HT1080 (cell line): ENCODE measurements around the gene LRMDA. TPM values are rescaled to one million over a fixed set of nuclear protein-coding genes. Genes with fewer than 3 reads are reported as not detected.

ENCODE experiments used
- DNase-seq: peaks from one replicate; pipeline ENCODE4 v3.0.0-alpha.2; 2015; ENCODE audit warnings: low read depth
- total RNA-seq: library from RNA; depleted of rRNA; stranded (reverse); fragments of >200 nt; shearing (Covaris generic); gene quantifications from 2 replicates; pipeline ENCODE4 v1.2.3, GENCODE V29; 2014

The LRMDA gene
- total RNA-seq, 1 experiment from 2014 or later: not detected

DNA sequence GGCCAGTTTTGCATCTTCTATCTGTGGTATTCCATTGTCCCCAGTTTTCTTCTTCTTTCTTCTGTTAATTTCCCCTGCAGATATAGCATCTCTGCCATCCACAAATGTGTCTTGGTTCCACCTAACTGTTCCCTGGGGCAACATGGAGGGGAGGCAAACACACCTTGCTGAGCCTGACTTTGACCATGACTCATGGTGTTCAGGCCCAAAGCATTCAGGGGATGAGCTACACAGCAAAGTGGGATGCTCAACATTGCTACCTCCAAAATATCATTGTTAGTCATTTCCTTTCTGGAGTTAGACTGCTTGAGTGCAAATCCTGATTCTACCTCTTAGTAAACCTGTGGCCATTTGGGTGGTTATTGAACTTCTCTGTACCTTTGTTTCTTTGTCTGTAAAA is 542.7 kb downstream of the LRMDA start:
- peak; percentile 35 for DNase-seq

- no peak for DNase-seq
Observed at GRCh38 chr10:75976681-75977080, 545.3 kb downstream of the LRMDA start.

GRCh38 chr10:75977139-75977538 is 545.7 kb downstream of the LRMDA start:
- DNase-seq: no peak

GRCh38 chr10:75978213-75978612 is 546.8 kb downstream of the LRMDA start:
- DNase-seq: peak; percentile 3

- no peak for DNase-seq
Observed at GRCh38 chr10:75980419-75981002, 549.1 kb downstream of the LRMDA start.

DNA sequence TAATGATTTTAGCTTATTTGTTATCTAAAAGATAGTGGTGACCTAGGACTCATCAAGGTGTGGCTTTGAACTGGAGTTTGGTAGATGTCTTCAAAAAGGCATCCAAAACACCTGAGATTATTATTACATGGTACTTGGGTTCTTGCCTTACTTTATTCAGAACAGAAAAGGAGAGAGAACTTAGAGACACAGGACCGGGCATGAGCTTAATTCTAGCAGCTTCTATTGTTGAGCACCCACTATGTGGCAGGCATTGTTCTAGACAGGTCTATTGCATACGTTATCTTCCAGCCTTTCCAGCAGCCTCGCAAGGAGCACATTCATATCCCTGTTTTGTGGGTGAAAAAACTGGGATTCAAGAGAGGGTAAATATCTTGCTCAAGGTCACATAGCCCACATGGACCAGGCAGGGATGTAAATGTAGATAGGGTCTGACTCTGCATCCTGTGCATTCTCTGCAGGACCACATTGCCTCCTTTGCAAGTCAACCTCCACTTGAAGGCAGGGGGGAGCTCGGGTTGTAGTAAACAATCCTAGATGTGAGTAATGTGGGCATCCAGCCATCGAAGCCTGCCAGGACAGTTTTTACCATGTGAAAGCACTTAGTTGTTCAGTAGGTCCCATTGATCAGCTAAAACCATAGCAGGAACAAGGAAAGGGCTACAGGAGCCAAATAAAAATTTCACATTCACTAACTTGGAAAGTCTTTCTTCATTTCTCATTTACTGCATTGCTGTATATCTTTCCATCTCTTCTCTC is 551.4 kb downstream of the LRMDA start:
- peak; percentile 11 for DNase-seq

- no peak for DNase-seq
Observed at GRCh38 chr10:75984067-75984466, 552.6 kb downstream of the LRMDA start.

DNA sequence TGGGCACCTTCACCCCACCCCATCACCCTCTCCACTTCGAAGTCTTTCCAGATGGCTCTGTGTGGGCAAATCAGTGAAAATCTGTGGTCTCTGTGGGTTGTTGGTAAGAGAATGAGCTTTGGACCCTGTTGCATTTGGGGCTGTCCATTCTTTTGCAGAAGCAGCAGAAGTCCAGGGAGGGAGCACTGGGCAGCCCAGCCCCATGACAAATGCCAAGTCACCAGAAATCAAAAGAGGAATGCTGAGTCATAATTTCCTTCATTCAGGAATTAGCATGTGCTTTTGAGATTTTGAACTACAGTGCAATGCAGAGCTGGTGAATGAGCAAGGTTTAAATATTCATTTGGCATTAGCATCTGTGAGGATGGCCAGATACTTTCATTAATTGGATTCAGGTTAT is 556.2 kb downstream of the LRMDA start:
- peak; percentile 42 for DNase-seq

DNA sequence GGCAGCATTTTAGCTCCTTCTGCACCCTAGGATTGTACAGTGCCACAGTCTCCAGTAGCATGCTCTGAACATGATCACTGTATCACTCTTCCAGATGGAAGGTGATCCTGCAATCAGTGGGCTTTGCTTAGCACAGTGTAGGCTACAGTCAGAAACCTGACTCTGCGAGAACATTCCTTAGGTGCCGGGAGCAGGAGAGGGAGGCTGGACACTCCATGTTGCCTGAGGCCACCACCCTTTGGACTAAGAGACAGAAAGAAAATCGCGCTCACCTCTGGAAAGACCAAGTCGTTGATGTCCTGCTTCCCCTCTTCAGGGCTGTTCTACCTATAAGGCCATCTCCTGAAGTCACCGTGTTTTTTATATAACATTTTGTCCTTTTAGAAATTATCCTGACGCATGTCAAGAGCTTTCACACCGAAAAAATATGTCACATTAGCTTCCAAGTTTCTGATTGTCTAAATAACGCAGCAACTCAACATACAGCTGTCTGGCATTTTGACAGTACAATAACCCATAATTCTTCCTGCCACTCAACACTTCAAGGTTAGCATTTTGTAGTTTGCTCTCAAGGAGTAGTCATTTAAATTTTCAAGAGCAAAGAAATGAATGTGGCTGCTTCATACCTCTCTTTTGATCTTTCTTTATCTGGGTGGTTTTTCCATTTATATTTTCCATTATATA is 563.1 kb downstream of the LRMDA start:
- DNase-seq: no peak

GRCh38 chr10:75995041-75995430 is 563.6 kb downstream of the LRMDA start:
- DNase-seq: no peak

GRCh38 chr10:75995720-75996119 is 564.3 kb downstream of the LRMDA start:
- DNase-seq: no peak

DNA sequence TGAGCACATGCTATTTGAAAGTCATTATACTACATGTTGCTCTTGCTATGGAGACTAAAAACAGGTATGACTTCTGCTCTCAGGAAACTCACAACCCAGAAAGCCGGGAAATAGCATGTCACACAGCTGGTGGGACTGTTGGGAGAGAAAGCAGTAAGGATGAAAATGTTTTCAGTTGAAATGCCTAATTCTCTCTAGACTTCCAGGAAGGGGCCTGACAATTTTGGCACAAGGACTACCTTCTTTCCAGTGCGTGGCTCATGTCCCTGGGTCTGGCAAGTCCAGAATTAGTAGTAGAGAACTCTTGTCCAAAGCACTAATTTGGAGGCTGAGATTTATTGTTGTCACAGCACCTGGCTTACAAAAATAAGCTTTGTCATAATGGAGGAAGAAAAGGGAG is 567.6 kb downstream of the LRMDA start:
- no peak for DNase-seq

DNA sequence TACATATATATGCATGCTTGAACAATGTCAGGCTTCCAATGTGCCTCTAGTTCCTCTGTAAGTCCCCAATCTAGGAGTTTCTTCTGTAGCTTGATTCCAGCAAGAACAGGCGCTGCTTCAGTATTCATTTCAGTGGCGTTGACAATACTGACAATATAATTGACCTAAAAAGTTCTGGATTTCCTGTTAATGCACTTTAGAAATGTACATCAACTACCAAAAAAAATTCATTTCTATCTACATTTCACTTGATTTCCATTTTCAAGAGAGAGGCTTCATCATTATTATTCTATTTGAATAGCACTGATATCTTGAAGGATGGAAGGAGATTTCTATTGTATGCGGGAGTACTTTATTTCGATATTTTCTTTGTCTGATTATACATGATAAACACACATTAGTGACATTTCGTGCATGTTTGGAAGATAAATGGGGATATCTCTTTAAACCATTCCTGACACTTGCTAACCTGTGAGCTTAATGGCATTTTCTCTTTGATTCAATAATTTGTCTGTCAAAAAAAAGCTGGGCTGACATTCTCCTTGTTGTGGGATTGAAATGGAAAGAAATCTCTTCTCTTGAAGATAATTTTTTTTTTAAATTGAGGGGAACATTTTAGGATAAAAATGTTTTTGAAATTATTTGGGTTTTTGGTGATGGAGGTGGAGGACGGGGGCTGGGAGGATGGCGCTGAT is 568.2 kb downstream of the LRMDA start:
- no peak for DNase-seq

DNA sequence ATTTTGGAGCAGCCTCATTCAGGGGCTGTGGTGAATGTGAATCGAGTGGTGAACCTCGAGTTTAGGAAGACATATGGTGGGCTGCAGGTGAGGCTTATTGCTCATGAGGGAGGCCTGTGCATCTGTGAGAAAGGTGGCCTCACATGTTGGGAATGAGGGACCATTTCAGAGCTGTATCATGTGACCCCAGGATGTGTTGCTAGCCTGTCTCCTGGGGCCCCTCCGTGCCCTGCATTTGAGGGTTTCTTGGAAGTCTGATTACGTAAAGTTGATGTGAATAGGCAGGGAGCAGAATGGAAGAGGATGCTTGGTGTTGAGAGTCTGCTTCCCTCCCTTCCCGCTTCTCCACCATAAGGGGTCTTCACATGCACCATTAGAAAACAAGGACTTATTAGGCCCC is 569.1 kb downstream of the LRMDA start:
- no peak for DNase-seq

GRCh38 chr10:76001019-76001418 is 569.6 kb downstream of the LRMDA start:
- no peak for DNase-seq

- DNase-seq: no peak
Observed at GRCh38 chr10:76001461-76001860, 570.0 kb downstream of the LRMDA start.

GRCh38 chr10:76002262-76002854 is 570.9 kb downstream of the LRMDA start:
- no peak for DNase-seq

- no peak for DNase-seq
Observed at GRCh38 chr10:76007667-76008181, 576.3 kb downstream of the LRMDA start.

GRCh38 chr10:76009531-76009930 is 578.1 kb downstream of the LRMDA start:
- DNase-seq: no peak

DNA sequence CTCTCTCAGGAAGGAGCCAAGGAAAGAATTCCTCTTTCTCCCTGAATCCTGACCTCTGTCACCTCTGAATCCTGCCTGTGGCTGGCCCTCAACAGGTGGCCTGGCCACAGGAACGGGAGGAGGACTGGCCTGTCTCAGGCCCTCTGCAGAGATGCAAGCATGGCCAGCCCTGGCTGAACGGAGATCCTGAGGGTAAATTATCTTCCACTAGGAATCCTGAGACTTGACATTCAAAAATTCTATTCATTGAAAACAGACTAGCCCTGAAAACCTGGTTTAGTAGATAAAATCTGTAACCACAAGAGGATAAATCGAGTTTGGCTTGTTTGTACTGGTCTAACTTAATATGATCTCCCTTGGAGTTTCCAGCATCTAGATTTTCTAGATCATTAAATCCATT is 579.3 kb downstream of the LRMDA start:
- no peak for DNase-seq

DNA sequence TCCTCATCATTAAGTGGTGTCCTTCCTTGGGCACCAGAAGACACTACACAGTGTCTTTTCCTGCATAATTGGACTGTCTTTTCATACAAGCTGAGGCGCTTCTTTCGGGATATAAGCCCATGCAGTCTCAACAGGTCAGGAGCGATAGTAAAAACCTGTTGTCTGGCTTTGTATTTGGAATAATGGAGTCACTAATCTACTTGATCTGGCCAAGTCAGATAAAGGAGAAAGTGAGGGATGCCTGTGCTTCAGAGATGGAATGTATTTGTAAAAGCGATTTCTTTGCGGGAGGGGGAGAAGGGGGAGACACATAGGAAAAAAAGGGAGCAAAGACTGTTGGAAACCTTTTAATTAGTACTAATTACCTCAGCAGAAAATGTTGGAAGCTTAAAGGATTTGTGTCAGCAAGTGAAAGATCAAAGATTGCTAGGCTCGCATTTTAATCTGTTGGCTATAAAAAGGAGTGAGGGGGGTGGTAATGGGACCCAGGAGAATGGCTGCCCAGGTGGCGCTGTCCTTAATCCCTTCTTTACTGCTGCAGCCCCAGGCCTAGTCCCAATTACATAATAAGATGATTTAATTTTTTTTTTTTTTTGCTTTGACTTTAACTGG is 581.4 kb downstream of the LRMDA start:
- no peak for DNase-seq
